Measurements from ENCODE around the gene TIMM50. TPM values are rescaled to one million over a fixed set of nuclear protein-coding genes. Genes with fewer than 3 reads are reported as not detected.

Gene TIMM50
- total and polyA plus RNA-seq, 2 of the 13 experiments (the other 11 are each of a cell fraction or from before 2014, with no cell fraction given): 91.1 to 92.5 TPM

GRCh38 chr19:39506944-39507714 is 26.5 kb downstream of the TIMM50 start (continued):
- no peak; the same call in 1 of the 2 replicates for TF ChIP-seq ZNF816 (CRISPR knock-in tag; IDR thresholded peaks at IDR 0.05; ENCODE audit: borderline replicate concordance)
- peak; percentile 36; the same call in 1 of the 2 replicates for TF ChIP-seq ZNF768 (CRISPR knock-in tag; IDR thresholded peaks at IDR 0.05)
- no peak for TF ChIP-seq ZNF513 (CRISPR knock-in tag; conservative IDR thresholded peaks at IDR 0.05)
- TF ChIP-seq SP1 (IDR thresholded peaks at IDR 0.05): no peak
- TF ChIP-seq SP1 (CRISPR knock-in tag; IDR thresholded peaks at IDR 0.05): no peak
- no peak for TF ChIP-seq REXO4 (CRISPR knock-in tag; IDR thresholded peaks at IDR 0.05; ENCODE audit: borderline replicate concordance)
- TF ChIP-seq KLF6 (CRISPR knock-in tag; IDR thresholded peaks at IDR 0.05): peak; percentile 95
- TF ChIP-seq ZNF383 (CRISPR knock-in tag; IDR thresholded peaks at IDR 0.05; ENCODE audit: borderline replicate concordance): no peak
- TF ChIP-seq PREB (CRISPR knock-in tag; IDR thresholded peaks at IDR 0.05): 0 out of 2 replicates have a peak, but pooled peaks have one; percentile 71
- TF ChIP-seq ZNF468 (CRISPR knock-in tag; IDR thresholded peaks at IDR 0.05): 0 out of 2 replicates have a peak, but pooled peaks have one; percentile 87
- TF ChIP-seq NR3C1 (CRISPR knock-in tag; IDR thresholded peaks at IDR 0.05): peak; percentile 58; the same call in 1 of the 2 replicates
- TF ChIP-seq ZBTB26 (CRISPR knock-in tag; IDR thresholded peaks at IDR 0.05; ENCODE audit: borderline replicate concordance): no peak
- no peak for TF ChIP-seq SNRNP70 (IDR thresholded peaks at IDR 0.05; ENCODE audit: low read depth, low read length)
- no peak for TF ChIP-seq ZNF775 (CRISPR knock-in tag; IDR thresholded peaks at IDR 0.05; ENCODE audit: borderline replicate concordance)
- TF ChIP-seq AKNA (CRISPR knock-in tag; IDR thresholded peaks at IDR 0.05; ENCODE audit: borderline replicate concordance): 0 out of 2 replicates have a peak, but pooled peaks have one; percentile 31
- TF ChIP-seq THAP11 (CRISPR knock-in tag; IDR thresholded peaks at IDR 0.05): peak; percentile 73
- peak; percentile 74 for TF ChIP-seq THAP8 (CRISPR knock-in tag; IDR thresholded peaks at IDR 0.05; ENCODE audit: borderline replicate concordance)
- TF ChIP-seq ZNF367 (CRISPR knock-in tag; IDR thresholded peaks at IDR 0.05; ENCODE audit: borderline replicate concordance): peak; percentile 97; the same call in 1 of the 2 replicates
- no peak for TF ChIP-seq ELF1 (CRISPR knock-in tag; IDR thresholded peaks at IDR 0.05)

Measured in HepG2 (cell line).